GM19328 (cell line): ENCODE results near the gene NRAS.

Experiments
- ATAC-seq: cut with Tn5 transposase; IDR thresholded peaks from one replicate; pipeline ENCODE4 v1.9.1; 2021; ENCODE audit warnings: mild to moderate bottlenecking, moderate library complexity; ENCODE audit not compliant: unreplicated experiment

NRAS gene

DNA sequence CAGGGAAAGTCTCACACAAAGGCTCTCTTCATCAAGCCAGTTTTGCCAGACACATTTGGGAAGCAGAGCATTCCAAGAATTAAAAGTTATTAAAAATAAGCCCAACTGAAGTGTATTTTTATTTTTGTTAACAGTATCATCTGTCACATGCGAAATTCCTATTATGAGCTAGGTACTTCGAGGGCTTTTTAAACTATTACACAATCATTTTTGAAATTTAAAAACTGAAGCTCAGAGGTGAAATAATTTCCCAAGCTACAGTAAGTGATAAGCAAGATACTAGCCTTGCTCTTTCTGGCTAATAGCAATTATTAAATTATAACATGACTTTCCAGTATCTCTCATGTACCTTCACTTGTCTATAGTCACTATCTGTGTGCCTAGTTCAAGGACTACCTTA is 12.0 kb upstream of the NRAS start:
- ATAC-seq: no peak

DNA sequence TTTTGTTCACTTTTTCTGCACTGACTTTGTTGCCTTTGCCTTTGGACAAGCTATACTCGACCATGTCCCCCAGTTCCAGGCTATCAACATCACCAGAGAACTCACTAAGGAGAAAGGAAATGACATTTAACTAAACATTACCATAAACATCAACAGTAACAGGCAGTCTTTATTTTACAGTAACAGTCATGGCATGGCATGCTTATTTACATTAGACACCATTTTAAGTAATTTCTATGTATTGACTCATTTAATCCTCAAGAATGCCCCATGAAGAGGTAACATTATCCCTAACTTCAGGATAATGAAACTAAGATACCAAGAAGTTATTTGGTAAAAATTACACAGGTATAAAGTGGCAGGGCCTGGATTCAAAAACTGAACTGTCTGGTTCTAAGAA is 8.7 kb upstream of the NRAS start:
- ATAC-seq: no peak

DNA sequence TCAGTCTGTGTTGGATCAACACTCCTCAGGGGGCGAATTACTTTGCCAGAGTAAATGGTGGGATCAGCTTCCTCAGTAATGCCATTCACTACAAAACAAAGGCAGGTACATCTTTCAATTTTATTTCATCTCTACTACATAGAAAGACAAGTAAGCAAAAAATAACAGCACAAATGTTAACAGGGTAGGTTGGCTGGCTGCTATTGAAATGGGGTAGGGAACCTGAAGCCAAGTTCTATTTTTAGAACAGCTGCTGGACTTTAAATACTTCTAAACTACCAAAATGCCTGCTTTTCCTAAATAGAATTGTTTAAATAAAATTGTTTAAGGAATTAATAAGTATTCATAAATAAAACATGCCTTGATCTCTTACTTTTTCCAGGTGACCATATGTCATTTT is 7.3 kb upstream of the NRAS start:
- ATAC-seq: no peak

DNA sequence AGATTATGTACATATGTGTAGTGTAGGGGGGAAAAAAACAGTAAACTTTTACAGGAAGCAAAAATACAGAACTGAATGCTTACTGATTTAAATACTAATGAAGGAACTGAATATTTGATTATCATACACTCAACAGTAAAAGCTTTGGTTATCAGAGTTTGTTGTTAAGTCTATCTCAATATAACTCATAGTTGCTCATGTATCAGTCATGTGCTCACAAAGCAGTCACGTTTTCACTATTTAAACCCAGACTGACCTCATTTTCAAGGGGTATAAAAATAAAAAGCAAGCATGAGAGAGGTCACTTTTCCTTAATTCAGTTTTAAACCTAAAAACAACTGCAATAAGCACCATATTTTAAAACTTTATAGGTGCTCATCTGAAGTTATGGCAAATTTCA is 6.9 kb upstream of the NRAS start:
- ATAC-seq: no peak

DNA sequence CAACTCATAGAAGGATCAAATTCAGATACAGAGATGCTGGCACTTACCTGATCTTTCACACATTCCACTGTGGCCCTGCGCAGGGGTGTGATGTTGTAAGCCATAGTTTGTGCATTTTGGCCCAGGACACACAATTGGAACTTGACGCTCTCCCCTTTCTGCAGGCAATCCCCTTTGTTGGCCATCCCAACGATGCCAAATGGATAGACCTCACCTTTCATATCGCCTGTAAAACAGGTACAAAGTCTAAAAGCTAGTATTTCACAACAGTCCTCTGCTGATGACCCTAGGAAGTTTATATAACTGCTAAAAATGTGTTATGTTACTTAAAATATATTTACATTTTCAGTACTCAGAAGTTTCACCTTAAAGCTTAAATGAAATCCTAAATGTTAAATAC is 3.9 kb upstream of the NRAS start:
- ATAC-seq: no peak

DNA sequence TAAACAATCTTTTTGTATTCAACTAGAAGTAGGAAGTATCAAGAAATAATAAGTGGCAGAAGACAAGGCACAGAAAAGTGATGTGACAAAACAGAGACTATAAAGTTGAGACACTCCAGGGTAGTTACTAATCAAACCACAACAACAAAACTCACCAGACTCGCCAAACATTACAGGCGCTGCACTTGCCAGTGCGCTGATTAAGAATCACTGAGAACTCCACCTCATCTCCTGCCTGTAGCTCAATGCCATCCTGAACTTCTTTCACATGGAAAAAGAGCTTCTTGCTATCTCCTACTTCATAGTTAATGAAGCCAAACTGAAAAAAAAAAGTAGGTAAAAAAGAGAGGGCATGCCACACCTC is 2.8 kb upstream of the NRAS start:
- ATAC-seq: no peak

DNA sequence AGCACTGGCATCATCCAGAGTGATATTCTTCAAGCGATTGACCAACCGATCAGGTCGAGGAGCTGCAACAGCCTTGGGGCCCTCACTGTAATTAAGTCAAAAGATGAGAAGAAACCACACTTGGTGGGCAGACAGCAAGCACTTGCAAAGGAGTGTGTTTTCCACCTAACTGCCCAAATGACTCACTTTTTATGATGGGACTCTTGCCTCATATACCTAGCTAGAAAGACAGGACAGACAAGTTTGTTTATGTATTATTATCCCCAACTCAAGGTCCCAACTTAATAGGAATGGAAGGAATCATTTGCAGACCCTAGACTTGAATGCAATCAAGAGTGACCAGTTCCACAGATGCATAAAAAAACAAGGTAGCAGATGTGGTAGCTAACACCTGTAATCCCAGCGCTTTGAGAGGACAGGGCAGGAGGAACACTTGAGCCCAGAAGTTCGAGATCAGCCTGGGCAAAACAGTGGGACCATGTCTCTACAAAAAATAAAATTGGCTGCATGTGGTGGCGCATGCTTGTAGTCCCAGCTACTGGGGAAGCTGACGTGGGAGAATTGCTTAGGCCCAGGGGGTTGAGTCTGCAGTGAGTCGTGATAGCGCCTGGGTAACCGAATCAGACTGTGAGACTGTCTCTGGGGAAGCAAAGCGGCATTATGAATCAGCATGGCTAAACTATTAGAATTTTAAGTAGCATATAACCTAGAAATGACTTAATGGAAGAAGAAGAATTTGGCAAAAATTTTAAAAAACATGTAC is 2.3 kb upstream of the NRAS start:
- no peak for ATAC-seq

DNA sequence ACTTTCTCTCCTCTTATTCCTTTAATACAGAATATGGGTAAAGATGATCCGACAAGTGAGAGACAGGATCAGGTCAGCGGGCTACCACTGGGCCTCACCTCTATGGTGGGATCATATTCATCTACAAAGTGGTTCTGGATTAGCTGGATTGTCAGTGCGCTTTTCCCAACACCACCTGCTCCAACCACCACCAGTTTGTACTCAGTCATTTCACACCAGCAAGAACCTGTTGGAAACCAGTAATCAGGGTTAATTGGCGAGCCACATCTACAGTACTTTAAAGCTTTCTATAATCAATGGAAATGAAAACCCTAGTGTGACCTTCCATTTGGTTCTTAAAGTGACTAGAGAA is 643 bp downstream of the NRAS start:
- ATAC-seq: no peak

- ATAC-seq: no peak
These were observed 3.6 kb downstream of the NRAS start for GRCh38 chr1:114712977-114713376.

GRCh38 chr1:114710360-114710759 is 6.2 kb downstream of the NRAS start:
- no peak for ATAC-seq

DNA sequence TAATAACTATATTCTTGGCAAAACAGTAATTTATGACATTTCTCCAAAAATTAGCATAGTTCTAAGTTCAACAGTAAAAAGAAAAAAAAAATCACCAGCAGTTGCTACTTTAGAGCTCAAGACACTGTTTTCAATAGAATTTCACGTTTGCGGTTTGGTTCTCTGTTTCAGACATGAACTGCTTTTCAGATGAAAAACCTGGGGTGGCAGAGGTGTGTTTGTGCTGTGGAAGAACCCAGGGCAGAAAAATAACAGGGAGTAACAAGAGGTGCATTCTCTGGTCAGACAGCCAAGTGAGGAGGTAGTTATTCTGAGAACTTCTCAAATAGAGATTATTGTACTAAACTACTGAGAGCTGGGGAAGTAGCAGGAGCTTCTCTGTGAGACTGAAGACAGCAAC is 9.0 kb downstream of the NRAS start:
- ATAC-seq: no peak

DNA sequence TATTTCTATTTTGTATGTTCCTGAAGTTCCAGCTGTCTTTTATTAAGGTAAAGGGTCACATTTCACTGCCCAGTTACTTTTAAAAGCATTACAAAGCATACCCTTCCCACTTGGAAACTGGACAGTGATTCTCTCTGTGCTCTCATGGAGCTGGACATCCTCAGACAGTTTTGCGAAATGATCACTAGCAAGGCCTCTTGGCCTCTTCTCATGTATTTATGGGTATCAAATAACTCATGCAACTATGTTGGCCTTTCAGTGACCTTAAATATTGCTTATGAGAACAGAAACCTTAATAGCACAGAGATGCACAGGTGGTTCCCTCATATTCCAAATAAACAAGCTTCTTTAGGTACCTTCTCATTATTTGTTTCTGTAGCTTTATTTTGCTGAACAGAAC is 13.3 kb downstream of the NRAS start:
- ATAC-seq: no peak

DNA sequence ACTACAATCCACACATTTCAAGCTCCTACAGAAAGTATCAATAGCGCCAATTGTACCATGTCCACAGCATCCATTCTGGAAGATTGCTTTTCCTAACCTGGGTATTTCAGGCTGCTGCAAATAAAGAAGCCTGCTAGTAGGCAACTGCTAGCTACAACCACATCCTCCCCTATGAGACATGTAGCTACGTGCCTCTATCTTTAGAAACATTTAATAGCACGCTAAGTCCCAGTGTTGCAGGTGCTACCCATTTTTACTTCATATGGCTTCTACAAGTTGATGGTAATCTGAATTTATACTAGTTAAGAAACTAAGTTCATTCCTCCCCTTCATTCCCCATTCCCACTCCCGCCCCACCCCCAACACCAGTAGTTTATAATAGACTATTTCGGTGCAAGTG is 13.8 kb downstream of the NRAS start:
- ATAC-seq: no peak

- ATAC-seq: no peak
These were observed 14.6 kb downstream of the NRAS start for GRCh38 chr1:114701931-114702330.

DNA sequence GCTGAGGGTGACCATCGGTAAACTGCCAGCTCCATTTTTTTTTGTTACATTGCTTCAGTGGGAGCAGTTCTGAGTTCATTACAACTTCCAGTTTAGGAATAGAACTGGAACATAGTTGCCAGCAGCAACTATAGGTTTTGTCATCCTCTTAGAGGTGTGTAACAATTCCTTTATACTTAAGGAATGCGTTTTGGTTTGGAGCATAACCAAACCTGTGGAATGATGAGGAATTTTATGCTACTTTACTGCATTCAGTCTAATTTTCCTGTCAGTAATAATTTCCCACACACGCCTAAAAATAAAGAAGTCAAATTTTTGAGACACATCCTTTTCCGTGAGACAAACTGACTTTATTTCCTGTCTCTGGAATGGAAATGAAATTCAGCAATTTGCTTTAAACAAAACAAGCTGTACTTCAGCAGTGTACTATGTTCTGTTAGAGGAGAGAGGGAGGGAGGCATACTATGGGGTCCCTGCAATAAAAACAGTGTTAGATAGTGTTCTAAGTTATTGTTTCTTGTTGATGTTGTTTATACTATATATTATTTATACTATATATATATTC is 16.5 kb downstream of the NRAS start:
- no peak for ATAC-seq

DNA sequence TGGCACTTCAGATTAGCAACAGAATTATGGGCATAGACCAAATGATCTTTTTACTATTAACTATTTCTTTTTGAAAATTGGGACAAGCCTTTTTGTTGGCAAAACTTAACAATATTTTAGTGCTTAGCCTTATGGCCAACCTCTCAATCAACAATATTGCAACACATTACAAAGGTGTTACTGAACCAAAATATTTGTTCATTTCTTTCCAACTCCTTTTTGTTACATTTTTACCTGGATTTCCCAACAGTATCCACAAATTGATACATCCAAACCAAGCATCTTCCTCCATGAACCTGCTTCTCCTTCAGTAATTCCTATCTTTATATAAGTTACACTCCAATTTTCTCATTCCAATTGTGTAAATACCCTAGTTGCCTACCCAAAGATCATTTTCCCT is 19.8 kb downstream of the NRAS start:
- ATAC-seq: no peak

- no peak for ATAC-seq
These were observed 21.0 kb downstream of the NRAS start, which contains the start of gene AMPD1 for GRCh38 chr1:114695430-114696058. TSS of gene AMPD1 (minus strand) at chr1:114695546. CDS start at chr1:114695471, 75 bp downstream.

GRCh38 chr1:114694540-114695310 is 21.8 kb downstream of the NRAS start:
- ATAC-seq: no peak

DNA sequence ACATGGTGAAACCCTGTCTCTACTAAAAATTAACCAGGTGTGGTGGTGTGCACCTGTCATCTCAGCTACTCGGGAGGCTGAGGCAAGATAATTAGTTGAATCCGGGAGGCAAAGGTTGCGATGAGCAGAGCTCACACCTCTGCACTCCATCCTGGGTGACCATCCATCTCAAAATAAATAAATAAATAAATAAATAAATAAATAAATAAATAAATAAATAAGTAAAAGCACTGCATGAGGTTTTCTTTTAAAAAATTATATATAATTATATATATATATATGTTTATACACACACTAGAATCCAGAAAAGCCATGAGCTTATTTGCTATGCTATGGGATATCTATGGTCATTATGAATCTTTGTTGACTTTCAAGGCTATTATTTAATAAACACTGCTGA is 23.6 kb downstream of the NRAS start:
- ATAC-seq: no peak

DNA sequence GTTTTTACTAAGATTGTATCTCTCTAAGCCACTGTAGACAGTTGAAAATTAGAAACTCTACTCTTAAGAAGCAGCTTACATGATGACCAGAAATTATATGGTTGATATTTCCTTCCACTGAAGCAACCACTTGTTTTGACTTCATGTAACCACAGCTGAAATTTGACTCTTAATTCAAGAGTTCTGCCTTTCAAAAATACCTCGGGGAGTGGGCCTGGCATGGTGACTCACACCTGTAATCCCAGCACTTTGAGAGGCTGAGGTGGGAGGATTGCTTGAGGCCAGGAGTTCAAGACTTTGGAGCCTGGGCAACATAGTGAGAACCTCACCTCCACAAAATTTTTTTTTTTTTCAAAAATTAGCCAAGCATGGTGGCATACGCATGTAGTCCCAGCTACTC is 25.5 kb downstream of the NRAS start:
- no peak for ATAC-seq

DNA sequence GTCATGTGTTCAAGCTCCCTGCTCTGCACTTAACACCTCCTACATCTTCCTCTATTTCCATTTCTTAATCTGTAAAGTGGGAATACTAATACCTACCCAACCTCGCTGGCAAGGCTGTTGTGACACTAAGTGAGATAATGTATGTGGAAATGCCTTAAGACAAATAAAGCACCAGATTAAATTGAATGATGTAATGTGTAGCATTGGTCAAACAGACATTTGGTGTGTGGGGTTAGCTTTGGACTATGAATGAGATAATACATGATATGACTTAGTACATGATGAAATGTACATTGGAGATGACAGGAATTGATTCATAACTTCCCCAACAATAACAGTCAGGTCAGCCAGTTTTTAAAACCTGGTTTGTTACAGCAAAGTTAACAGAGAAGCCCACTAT is 26.4 kb downstream of the NRAS start:
- ATAC-seq: no peak

- no peak for ATAC-seq
These were observed 28.0 kb downstream of the NRAS start for GRCh38 chr1:114688526-114688925.
